Measurements from ENCODE around the gene GAN.

GAN gene

DNA sequence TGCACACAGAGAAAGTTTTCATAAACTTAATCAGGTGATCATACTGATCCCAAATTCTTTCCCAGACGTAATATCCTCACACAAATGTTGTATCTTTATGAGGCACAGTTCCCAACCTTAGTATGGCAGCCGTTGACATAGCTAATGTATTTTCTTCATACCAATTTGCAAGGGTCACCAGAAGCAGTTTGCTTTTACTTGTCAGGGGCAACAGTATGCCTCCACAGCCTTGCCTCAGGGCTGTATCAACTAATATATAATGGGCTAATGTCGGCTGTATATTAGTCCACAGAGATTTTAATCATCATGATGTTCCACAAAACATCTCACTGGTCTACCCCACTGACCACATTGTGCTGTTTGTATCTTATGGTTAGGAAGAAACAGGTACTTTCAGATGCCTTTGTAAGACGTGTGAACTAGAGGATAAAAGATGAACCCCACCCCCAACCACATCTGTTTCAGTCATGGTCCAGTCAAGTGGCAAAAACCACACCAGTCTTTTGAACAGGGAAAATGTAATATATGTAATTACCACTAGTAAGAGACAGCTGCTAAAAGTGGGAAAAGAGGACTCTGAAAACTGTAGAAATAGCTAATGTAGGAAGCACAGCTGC, 55.2 kb downstream of the GAN start:
- H3K4me3 ChIP-seq (ENCODE audit: low read depth, low read length): no peak overlapping the region
- TF ChIP-seq, protein P1, sequence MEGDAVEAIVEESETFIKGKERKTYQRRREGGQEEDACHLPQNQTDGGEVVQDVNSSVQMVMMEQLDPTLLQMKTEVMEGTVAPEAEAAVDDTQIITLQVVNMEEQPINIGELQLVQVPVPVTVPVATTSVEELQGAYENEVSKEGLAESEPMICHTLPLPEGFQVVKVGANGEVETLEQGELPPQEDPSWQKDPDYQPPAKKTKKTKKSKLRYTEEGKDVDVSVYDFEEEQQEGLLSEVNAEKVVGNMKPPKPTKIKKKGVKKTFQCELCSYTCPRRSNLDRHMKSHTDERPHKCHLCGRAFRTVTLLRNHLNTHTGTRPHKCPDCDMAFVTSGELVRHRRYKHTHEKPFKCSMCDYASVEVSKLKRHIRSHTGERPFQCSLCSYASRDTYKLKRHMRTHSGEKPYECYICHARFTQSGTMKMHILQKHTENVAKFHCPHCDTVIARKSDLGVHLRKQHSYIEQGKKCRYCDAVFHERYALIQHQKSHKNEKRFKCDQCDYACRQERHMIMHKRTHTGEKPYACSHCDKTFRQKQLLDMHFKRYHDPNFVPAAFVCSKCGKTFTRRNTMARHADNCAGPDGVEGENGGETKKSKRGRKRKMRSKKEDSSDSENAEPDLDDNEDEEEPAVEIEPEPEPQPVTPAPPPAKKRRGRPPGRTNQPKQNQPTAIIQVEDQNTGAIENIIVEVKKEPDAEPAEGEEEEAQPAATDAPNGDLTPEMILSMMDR (IDR thresholded peaks at IDR 0.05; ENCODE audit: borderline replicate concordance, insufficient read depth, low read depth, low read length): no peak

DNA sequence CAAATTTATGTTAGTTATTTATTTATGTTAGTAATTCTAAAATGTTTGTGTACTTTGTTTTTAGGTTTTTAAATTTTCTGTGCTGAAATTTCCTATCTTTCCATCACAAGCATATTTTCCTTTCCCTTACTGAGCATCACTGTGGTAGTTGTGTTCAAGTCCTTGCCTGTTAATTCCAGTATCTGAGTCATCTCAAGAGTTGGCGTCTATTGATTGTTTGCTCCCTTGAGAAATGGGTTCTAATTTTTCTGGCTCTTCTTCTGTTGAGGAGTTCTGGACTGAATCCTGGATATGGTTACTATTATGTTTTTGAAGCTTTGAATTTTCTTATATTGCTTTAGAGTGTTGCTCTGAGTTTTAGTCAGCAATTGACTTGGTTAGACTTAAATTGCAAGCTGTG, 56.3 kb downstream of the GAN start:
- TF ChIP-seq, protein P1 (IDR thresholded peaks at IDR 0.05; ENCODE audit: borderline replicate concordance, insufficient read depth, low read depth, low read length): no peak
- H3K4me3 ChIP-seq (ENCODE audit: low read depth, low read length): no peak overlapping the region

DNA sequence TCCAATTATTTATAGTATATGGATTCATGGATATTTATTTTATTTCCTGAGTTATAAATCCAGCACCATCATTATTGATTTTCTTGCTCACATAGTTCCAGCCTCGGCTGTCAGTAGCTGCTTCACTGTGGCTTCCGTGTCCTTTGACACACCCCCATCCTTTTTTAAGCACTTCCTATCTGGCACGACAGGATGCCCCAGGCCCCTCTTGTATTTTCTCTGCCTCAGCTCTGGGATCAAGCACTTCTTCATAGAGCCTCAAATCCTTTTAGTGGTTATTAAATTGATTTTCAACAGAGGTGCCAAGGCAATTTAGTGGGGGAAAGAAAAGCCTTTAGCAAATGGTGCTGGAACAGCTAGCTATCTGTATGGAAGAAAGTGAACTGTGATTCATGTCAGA, 59.8 kb downstream of the GAN start:
- H3K4me3 ChIP-seq (ENCODE audit: low read depth, low read length): no peak overlapping the region
- TF ChIP-seq, protein P1 (IDR thresholded peaks at IDR 0.05; ENCODE audit: borderline replicate concordance, insufficient read depth, low read depth, low read length): no peak

DNA sequence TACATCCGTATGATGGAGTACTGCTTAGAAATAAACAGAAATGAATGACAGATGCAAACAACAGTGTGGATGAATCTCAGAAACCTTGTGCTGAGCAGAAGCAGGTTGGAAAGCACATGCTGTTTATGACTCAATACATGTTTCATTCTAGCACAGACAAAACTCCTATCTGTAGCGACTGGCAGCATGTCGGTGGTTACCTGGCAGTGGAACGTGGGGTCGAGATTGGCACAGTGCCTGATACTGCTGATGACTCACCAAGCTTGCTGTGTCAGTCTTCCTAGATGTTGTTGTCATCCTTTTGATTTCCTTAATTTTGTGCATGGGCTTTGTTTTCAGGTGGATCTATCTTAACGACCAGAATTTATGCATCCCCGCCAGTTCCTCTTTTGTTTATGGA, 62.1 kb downstream of the GAN start:
- H3K4me3 ChIP-seq (ENCODE audit: low read depth, low read length): no peak overlapping the region
- TF ChIP-seq, protein P1 (IDR thresholded peaks at IDR 0.05; ENCODE audit: borderline replicate concordance, insufficient read depth, low read depth, low read length): no peak

DNA sequence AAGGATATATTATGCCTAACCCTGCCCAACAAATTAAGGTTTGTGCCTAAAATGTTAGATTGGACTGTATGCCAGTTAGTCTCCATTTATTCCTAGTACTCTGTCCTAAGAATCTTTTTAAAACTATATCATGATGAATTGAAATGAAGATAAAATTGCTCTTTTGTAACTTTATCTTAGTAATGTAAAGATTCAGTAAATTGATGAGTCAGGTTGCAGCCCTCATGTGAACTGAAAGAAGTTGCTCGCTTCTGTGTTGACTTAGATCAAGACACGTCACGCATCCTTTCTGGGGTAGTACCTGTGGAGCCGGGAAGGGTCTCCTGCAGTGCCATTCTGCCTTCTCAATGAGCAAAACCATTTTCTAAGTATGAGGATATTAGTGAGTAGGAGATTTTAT, 63.3 kb downstream of the GAN start:
- TF ChIP-seq, protein P1 (IDR thresholded peaks at IDR 0.05; ENCODE audit: borderline replicate concordance, insufficient read depth, low read depth, low read length): no peak

DNA sequence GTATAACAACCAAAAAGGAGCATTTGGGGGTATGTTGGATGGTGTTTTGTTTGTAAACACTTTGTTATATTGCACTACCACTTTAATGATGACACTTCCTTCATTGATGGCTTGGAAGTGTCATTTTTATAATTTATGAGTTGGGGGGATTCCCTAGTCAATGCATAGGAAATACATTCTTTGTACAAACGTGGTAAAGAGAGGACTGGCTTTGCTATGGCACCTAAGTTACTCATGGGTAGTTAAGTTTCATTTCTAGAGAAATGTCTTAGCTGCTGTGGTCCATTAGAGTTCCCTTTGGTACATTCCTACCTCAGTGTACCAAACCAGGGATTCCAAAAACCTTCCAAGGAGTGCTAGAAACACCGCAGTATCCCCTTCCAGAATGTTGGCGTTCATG, 66.2 kb downstream of the GAN start:
- no peak overlapping the region for H3K4me3 ChIP-seq (ENCODE audit: low read depth, low read length)
- TF ChIP-seq, protein P1 (IDR thresholded peaks at IDR 0.05; ENCODE audit: borderline replicate concordance, insufficient read depth, low read depth, low read length): no peak

More for the DNA sequence above, 63.3 kb downstream of the GAN start:
- H3K4me3 ChIP-seq (ENCODE audit: low read depth, low read length): no peak overlapping the region

DNA sequence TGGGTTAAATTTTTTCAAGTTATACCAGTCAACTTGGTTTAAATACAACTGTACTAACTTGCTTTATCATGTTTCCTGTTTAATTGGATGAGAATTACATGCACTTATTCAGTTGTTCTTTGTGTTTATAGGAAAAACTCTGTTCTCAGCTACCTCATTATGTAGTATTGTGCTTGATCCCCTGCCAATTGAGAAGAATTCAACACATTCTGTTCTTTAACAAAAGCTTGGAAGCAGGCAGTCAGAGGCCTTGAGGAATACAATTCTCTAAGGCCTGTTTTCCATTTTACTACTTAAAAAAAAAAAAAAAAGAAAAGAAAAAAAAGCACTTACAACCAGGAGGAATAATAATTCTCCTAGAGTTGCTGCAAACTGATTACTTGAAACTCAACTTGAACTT, 69.2 kb downstream of the GAN start:
- H3K4me3 ChIP-seq (ENCODE audit: low read depth, low read length): no peak overlapping the region
- TF ChIP-seq, protein P1 (IDR thresholded peaks at IDR 0.05; ENCODE audit: borderline replicate concordance, insufficient read depth, low read depth, low read length): no peak
